Measurements from ENCODE around the gene PHF24. TPM values are rescaled to one million over a fixed set of nuclear protein-coding genes. Genes with fewer than 3 reads are reported as not detected.
"Not testable (repeated sequence)": the region's sequence is repeated elsewhere in the genome, so short reads cannot be mapped to it uniquely, and the experiment has no call there.

The PHF24 gene
- 0.30 to 1.0 TPM in 2 of 3 replicates, not detected in the other for total RNA-seq
- long read RNA-seq = 0 reads

GRCh38 chr9:34957492-34958410 lies at the start of gene PHF24:
TSS of gene PHF24 (plus strand) at chr9:34958285. CDS start at chr9:34971299, 13,014 bp downstream.
- peak; percentile 44 for TF ChIP-seq CTCF (IDR thresholded peaks at IDR 0.05)
- Mint-ChIP-seq H3K4me3 (ENCODE audit: unreplicated experiment) (peak within 1 kb of the TSS; percentile 51), H3K9me3 (ENCODE audit: low read depth) (no peaks in the 10 kb centered on the region), H3K36me3 (ENCODE audit: low read depth) (no peaks in the 10 kb centered on the region), H3K27me3 (ENCODE audit: low read depth) (peaks cover 65% of the 10 kb centered on the region), H3K27ac (ENCODE audit: unreplicated experiment) (no peak within 1 kb of the TSS), H3K4me1 (ENCODE audit: low read depth) (no peaks in the 10 kb centered on the region)
- DNase-seq (ENCODE audit: low spot score) = no peak

- H3K27ac Mint-ChIP-seq (ENCODE audit: unreplicated experiment) = no peak overlapping the region
- peaks cover 18% of the 10 kb centered on the region for H3K9me3 Mint-ChIP-seq (ENCODE audit: low read depth)
- TF ChIP-seq CTCF (IDR thresholded peaks at IDR 0.05) = no peak
- no peaks in the 10 kb centered on the region for H3K4me1 Mint-ChIP-seq (ENCODE audit: low read depth)
- no peak overlapping the region for H3K4me3 Mint-ChIP-seq (ENCODE audit: unreplicated experiment)
- H3K36me3 Mint-ChIP-seq (ENCODE audit: low read depth) = peaks cover 4% of the 10 kb centered on the region
- peaks cover 37% of the 10 kb centered on the region for H3K27me3 Mint-ChIP-seq (ENCODE audit: low read depth)
- DNase-seq (ENCODE audit: low spot score) = peak; percentile 52
Measured at GRCh38 chr9:34927061-34927460, 31.0 kb upstream of the PHF24 start.

GRCh38 chr9:34928921-34929320 lies 29.2 kb upstream of the PHF24 start:
- H3K36me3 Mint-ChIP-seq (ENCODE audit: low read depth) = peaks cover 4% of the 10 kb centered on the region
- H3K9me3 Mint-ChIP-seq (ENCODE audit: low read depth) = peaks cover 18% of the 10 kb centered on the region
- H3K4me3 Mint-ChIP-seq (ENCODE audit: unreplicated experiment) = no peak overlapping the region
- no peak for DNase-seq (ENCODE audit: low spot score)
- H3K4me1 Mint-ChIP-seq (ENCODE audit: low read depth) = no peaks in the 10 kb centered on the region
- H3K27ac Mint-ChIP-seq (ENCODE audit: unreplicated experiment) = no peak overlapping the region
- H3K27me3 Mint-ChIP-seq (ENCODE audit: low read depth) = peaks cover 39% of the 10 kb centered on the region
- TF ChIP-seq CTCF (IDR thresholded peaks at IDR 0.05) = no peak

- Mint-ChIP-seq H3K36me3 (ENCODE audit: low read depth) (peaks cover 2% of the 10 kb centered on the region), H3K9me3 (ENCODE audit: low read depth) (peaks cover 12% of the 10 kb centered on the region), H3K27me3 (ENCODE audit: low read depth) (peaks cover 44% of the 10 kb centered on the region), H3K4me1 (ENCODE audit: low read depth) (no peaks in the 10 kb centered on the region), H3K4me3 (ENCODE audit: unreplicated experiment) (no peak overlapping the region), H3K27ac (ENCODE audit: unreplicated experiment) (no peak overlapping the region)
- DNase-seq (ENCODE audit: low spot score) = no peak
- TF ChIP-seq CTCF (IDR thresholded peaks at IDR 0.05) = peak; percentile 70
Measured at GRCh38 chr9:34929506-34930102, 28.5 kb upstream of the PHF24 start.

GRCh38 chr9:34939989-34940388 lies 18.1 kb upstream of the PHF24 start:
- H3K4me3 Mint-ChIP-seq (ENCODE audit: unreplicated experiment); H3K36me3 Mint-ChIP-seq (ENCODE audit: low read depth); H3K27ac Mint-ChIP-seq (ENCODE audit: unreplicated experiment); DNase-seq (ENCODE audit: low spot score); H3K4me1 Mint-ChIP-seq (ENCODE audit: low read depth); H3K9me3 Mint-ChIP-seq (ENCODE audit: low read depth): not testable (repeated sequence)
- H3K27me3 Mint-ChIP-seq (ENCODE audit: low read depth) = peaks cover 58% of the 10 kb centered on the region
